ENCODE data around the gene PDK4.
"Not testable (repeated sequence)": the region's sequence is repeated elsewhere in the genome, so short reads cannot be mapped to it uniquely, and the experiment has no call there.

PDK4 gene

GRCh38 chr7:95596198-95597063 lies at the start of gene PDK4:
TSS of gene PDK4 (minus strand) at chr7:95596516. CDS start at chr7:95596293, 223 bp downstream.
- DNase-seq: no peak

GRCh38 chr7:95642173-95642572 lies 45.9 kb upstream of the PDK4 start:
- no peak for DNase-seq

- no peak for DNase-seq
Measured at GRCh38 chr7:95636140-95636940, 40.0 kb upstream of the PDK4 start.

GRCh38 chr7:95632609-95633008 lies 36.3 kb upstream of the PDK4 start:
- no peak for DNase-seq

- no peak for DNase-seq
Measured at GRCh38 chr7:95631527-95631926, 35.2 kb upstream of the PDK4 start.

- DNase-seq: no peak
Measured at GRCh38 chr7:95630702-95631458, 34.6 kb upstream of the PDK4 start.

GRCh38 chr7:95628831-95629439 lies 32.6 kb upstream of the PDK4 start:
- DNase-seq: no peak

- DNase-seq: no peak
Measured at GRCh38 chr7:95623788-95624187, 27.5 kb upstream of the PDK4 start.

GRCh38 chr7:95622859-95623258 lies 26.5 kb upstream of the PDK4 start:
- DNase-seq: no peak

GRCh38 chr7:95622001-95622549 lies 25.8 kb upstream of the PDK4 start:
- no peak for DNase-seq

- no peak for DNase-seq
Measured at GRCh38 chr7:95621404-95621803, 25.1 kb upstream of the PDK4 start.

GRCh38 chr7:95620631-95621030 lies 24.3 kb upstream of the PDK4 start:
- no peak for DNase-seq

- no peak for DNase-seq
Measured at GRCh38 chr7:95619921-95620320, 23.6 kb upstream of the PDK4 start.

GRCh38 chr7:95619517-95619916 lies 23.2 kb upstream of the PDK4 start:
- no peak for DNase-seq

- DNase-seq: no peak
Measured at GRCh38 chr7:95614442-95614940, 18.2 kb upstream of the PDK4 start.

GRCh38 chr7:95611224-95611623 lies 14.9 kb upstream of the PDK4 start:
- no peak for DNase-seq

- DNase-seq: no peak
Measured at GRCh38 chr7:95609277-95609971, 13.1 kb upstream of the PDK4 start.

GRCh38 chr7:95608359-95609173 lies 12.2 kb upstream of the PDK4 start:
- no peak for DNase-seq

GRCh38 chr7:95607561-95607960 lies 11.2 kb upstream of the PDK4 start:
- DNase-seq: no peak

GRCh38 chr7:95605275-95605674 lies 9.0 kb upstream of the PDK4 start:
- no peak for DNase-seq

- not testable (repeated sequence) for DNase-seq
Measured at GRCh38 chr7:95604811-95605210, 8.5 kb upstream of the PDK4 start.

Measured in cerebellar nuclear complex (tissue), 1 donor.